Adrenal gland (tissue), 5 donors: ENCODE data around the gene FUT8.

ENCODE experiments used
- CTCF ChIP-seq, 6 experiments: fragments of 450-650 bp in 4 of 6; fragments of 200-600 bp in 2 of 6; sonication (generic) in 1 of 6; IDR thresholded peaks; 1 replicate in 5 of 6; 2 replicates in 1 of 6; pipeline versions ENCODE4 v1.5.1 to v1.8.0; 2016 to 2021; ENCODE audit warnings: antibody characterized with exemption in 6 of 6, mild to moderate bottlenecking in 2 of 6, moderate library complexity in 1 of 6
- POLR2A ChIP-seq, 2 donors: fragments of 450-650 bp; IDR thresholded peaks; one replicate each; pipeline ENCODE4 v1.6.1; 2017; ENCODE audit warnings: antibody characterized with exemption in 2 of 2, mild to moderate bottlenecking in 2 of 2, moderate library complexity in 1 of 2
- donor health status: DM: no; HTN: no; CAD: no.

DNA sequence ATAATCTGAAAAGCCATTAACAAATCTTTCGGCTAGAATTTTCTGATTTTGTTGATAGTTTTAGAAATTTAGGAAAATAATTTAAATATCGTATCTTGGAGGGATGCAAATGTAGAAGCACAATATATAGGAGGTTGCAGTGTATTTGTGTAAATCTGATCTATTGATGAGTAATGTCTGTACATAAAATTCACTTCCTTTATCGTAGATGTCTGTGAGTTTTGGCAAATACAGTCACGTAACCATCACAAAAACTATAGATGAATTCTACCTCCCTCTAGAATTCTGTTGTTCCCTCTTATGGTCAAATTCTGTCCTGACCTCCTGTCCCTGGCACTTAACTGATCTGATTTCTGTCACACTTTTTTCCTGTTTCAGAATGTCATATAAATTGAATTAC lies 151.8 kb downstream of the FUT8 start:
- TF ChIP-seq CTCF (IDR thresholded peaks at IDR 0.05) (no peak), POLR2A (IDR thresholded peaks at IDR 0.05) (no peak)
